Stimulated activated CD4-positive, alpha-beta T cell treated with anti-CD3 and anti-CD28 coated beads, Interleukin-4, amount 100 ng/mL, for 24 hours (primary cell): ENCODE data around the gene DEUP1.

Experiments
- DNase-seq: peaks from one replicate; pipeline ENCODE4 v3.0.0-alpha.2; 2020

The DEUP1 gene

DNA sequence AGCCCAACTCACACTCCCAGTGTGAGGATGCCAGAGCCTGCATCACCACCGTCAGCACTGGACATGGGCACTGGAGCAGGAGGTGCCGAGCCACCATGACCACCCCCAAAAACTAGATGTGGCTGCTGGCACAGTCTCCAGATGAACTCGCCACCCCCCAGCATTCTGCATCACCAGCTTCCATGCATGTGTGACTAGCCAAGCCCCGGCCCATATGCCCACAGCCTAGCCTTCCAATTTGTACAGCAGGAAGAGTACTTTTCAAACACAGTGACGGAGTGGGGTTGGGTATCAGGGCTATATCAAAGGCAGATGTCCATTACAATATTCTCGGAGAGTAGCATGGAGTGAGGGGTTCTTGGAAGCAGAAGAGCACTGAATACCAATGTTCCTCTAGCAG, 149.7 kb downstream of the DEUP1 start:
- no peak for DNase-seq

DNA sequence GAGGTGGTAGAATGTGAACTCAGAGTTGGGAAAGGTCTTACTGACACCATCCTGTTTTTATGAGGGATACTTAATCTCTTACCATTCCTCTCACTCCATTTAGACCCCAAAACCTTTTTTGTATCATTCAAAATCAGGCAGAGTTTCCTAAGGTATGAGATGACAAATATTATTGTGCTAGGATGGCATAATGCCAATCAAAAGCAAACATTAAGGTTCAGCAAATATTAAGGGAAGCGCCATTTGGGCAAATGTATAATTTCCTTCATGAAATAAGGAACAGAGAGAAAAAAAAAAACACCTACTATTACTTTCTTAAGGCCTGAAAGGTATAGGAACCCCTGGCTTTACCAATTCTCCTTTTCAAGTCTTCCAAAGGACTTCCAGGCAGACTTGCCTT, 150.2 kb downstream of the DEUP1 start:
- DNase-seq: no peak

DNA sequence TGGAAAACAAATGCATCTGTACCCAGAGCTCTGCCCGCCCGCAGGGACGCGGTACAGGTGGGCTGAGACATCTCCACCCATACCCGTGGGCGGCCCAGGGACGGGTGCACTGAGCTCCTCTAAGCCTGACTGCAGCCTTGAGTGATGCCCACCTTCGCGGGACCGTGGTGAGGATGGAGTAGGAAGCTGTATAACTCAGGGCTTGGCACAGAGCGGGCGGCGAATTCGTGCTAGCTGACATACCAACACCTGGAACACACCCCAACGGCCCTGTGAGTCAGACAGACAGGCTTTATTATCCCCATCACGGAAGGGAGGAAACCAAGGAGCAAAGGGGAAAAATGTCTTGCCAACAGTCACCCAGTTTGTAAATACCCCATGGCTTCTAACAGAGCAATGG, 150.7 kb downstream of the DEUP1 start:
- DNase-seq: no peak

DNA sequence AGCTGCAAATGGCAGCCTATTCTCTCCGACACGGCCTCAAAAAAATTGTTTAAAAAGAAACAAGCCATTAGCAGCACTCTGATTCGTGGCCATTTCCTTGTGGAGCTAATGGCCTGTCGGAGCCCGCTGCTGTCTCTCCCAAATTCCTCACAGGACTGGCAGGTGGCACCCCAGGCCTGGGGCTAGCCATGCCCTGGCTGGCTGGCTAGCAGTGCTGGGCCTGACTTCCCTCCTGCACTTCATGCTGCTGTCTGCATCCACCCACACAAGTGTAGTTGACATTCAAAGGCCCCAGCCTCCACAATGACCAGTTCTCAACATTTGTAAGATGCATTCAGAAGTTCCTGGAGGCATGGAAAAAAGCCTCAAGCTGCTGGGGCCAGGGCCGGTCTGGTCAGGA, 151.2 kb downstream of the DEUP1 start:
- no peak for DNase-seq

DNA sequence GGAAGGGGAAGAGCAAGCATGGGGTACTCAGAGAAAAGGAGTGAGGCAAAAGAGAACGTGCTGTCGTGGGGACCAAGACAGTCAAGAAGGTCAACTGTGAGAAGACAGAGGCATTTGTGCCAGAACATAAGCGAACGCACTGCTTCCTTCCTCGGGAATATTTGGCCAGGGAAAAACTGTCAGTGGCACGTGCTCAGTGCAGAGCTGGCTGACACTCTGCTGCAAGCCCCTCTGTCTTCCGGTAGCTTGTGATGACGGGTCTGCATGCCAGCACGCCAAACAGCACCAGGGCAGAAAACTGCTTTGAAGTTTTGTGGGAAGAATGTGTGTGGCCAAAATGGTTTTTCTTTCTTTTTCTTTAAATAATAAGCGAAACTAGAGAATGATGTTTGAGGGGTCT, 152.0 kb downstream of the DEUP1 start:
- no peak for DNase-seq

DNA sequence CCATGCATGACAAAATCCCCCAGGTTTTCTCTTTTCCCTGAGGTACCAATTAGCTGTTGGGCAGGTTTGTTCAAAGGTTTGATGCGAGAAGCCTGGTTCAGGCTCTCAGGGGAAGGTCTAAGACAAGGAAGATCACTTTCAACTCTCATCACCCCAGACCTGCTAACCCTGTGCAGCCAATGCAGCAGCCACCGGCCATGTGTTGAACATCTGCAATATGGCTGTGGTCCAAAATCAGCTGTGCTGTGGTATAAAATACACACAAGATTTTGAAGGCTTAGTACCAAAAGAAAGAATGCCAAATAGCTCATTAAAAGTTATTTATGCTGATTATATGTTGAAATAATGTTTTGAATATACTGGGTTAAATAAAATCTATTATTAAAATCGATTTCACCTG, 154.2 kb downstream of the DEUP1 start:
- DNase-seq: no peak

DNA sequence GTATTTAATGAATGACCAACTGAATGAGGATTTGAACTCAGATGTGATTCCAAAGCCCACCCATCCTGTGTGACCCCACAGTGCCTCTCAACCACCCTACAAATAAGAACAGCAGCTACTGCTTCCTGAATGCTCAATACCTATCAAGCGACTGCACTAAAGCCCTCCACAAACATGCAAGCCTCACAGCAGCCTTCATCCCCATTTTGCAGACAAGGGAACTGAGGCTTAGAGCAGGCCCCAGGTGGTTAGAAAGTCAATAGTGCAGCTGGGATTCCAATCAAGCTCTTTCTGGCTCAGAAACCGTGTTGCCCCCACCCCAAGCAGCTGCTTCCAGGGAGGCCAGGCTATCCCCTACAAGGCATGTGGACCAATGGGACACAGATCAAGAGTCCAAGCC, 155.4 kb downstream of the DEUP1 start:
- no peak for DNase-seq

DNA sequence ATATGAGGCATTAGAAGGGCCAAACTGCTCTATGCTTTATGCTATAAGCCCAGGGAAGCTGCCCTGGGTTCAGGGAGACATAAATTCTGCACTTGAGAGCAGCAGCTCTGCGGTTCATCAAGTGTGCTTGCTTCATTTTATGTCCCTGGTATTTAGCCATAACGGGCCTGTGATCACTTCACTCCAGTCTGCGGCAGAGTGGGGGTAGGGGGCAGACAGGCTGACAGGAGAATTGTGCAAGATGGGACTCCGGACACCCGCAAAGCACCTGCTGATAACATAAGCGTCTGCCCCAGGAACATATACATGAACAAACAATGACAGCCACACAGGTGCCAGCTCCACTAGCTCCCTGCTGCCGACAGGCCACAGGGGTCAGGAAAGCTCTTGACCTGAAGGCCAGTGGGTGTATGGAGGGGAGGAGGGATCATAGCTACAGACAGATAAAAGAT, 156.5 kb downstream of the DEUP1 start:
- DNase-seq: no peak
